Measurements from ENCODE around the gene STK11IP. TPM values are rescaled to one million over a fixed set of nuclear protein-coding genes. Genes with fewer than 3 reads are reported as not detected.

STK11IP gene
- total and polyA plus RNA-seq, 9 of the 15 experiments (the other 6 are each of a cell fraction or from before 2014, with no cell fraction given): 0.52 to 21.7 (median 5.6) TPM

DNA sequence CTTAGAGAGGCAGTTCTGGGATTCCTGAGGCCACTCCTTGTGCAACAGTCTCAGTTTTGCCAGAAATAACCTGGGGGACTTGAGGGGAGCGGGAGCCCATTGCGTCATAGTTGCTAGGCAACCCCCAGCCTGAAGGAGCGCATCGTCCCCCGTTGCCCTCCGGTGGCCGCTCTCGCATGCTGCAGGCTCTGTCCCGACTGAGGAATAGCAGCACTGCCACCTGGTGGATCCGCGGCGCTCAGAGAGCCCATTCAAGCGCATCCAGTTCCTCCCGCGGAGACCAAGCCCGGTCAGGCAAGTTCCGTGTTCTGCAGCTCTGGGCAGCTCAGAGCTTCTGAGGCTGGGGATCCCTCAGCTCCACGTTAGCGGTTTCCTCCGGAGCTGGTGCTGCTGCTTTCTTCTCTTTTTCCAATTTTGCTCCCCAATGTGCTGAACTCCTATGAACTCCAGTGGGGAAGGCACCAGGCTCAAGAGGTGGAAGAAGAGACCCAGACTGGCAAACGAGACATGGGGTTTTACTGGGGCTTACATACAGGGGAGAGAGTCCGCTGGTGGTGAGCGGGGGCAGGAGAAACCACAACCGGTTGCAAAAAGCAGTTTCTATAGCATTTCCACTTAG, 44.9 kb downstream of the STK11IP start (continued):
- TF ChIP-seq, protein P1, sequence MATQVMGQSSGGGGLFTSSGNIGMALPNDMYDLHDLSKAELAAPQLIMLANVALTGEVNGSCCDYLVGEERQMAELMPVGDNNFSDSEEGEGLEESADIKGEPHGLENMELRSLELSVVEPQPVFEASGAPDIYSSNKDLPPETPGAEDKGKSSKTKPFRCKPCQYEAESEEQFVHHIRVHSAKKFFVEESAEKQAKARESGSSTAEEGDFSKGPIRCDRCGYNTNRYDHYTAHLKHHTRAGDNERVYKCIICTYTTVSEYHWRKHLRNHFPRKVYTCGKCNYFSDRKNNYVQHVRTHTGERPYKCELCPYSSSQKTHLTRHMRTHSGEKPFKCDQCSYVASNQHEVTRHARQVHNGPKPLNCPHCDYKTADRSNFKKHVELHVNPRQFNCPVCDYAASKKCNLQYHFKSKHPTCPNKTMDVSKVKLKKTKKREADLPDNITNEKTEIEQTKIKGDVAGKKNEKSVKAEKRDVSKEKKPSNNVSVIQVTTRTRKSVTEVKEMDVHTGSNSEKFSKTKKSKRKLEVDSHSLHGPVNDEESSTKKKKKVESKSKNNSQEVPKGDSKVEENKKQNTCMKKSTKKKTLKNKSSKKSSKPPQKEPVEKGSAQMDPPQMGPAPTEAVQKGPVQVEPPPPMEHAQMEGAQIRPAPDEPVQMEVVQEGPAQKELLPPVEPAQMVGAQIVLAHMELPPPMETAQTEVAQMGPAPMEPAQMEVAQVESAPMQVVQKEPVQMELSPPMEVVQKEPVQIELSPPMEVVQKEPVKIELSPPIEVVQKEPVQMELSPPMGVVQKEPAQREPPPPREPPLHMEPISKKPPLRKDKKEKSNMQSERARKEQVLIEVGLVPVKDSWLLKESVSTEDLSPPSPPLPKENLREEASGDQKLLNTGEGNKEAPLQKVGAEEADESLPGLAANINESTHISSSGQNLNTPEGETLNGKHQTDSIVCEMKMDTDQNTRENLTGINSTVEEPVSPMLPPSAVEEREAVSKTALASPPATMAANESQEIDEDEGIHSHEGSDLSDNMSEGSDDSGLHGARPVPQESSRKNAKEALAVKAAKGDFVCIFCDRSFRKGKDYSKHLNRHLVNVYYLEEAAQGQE (IDR thresholded peaks at IDR 0.05; ENCODE audit: borderline replicate concordance): peak; percentile 96
- TF ChIP-seq, protein P1 (CRISPR knock-in tag; IDR thresholded peaks at IDR 0.05; ENCODE audit: low read depth): peak; percentile 26; the same call in 1 of the 2 replicates
- TF ChIP-seq SAP30 (IDR thresholded peaks at IDR 0.05; ENCODE audit: borderline replicate concordance, insufficient read depth, low read depth, low read length, poor library complexity, severe bottlenecking) (no peak), TEAD4 (IDR thresholded peaks at IDR 0.05; ENCODE audit: low read length) (peak; percentile 38; the same call in 1 of the 2 replicates), TEAD4 (CRISPR knock-in tag; IDR thresholded peaks at IDR 0.05; ENCODE audit: borderline replicate concordance) (no peak), MYNN (IDR thresholded peaks at IDR 0.05) (peak; percentile 60; the same call in 1 of the 2 replicates), MYNN (CRISPR knock-in tag; IDR thresholded peaks at IDR 0.05) (no peak), JUND (IDR thresholded peaks at IDR 0.05; ENCODE audit: borderline replicate concordance, low read depth, low read length) (peak; percentile 73), JUND (tag; IDR thresholded peaks at IDR 0.05; ENCODE audit: borderline replicate concordance, low read depth, low read length) (no peak; the same call in 2 of the 3 replicates), TRIM28 (IDR thresholded peaks at IDR 0.05) (no peak), MTA3 (IDR thresholded peaks at IDR 0.05; ENCODE audit: borderline replicate concordance) (peak; percentile 46; the same call in 1 of the 2 replicates), POLR2G (IDR thresholded peaks at IDR 0.05; ENCODE audit: low read depth, low read length) (peak; percentile 59)
- TF ChIP-seq, protein P2, sequence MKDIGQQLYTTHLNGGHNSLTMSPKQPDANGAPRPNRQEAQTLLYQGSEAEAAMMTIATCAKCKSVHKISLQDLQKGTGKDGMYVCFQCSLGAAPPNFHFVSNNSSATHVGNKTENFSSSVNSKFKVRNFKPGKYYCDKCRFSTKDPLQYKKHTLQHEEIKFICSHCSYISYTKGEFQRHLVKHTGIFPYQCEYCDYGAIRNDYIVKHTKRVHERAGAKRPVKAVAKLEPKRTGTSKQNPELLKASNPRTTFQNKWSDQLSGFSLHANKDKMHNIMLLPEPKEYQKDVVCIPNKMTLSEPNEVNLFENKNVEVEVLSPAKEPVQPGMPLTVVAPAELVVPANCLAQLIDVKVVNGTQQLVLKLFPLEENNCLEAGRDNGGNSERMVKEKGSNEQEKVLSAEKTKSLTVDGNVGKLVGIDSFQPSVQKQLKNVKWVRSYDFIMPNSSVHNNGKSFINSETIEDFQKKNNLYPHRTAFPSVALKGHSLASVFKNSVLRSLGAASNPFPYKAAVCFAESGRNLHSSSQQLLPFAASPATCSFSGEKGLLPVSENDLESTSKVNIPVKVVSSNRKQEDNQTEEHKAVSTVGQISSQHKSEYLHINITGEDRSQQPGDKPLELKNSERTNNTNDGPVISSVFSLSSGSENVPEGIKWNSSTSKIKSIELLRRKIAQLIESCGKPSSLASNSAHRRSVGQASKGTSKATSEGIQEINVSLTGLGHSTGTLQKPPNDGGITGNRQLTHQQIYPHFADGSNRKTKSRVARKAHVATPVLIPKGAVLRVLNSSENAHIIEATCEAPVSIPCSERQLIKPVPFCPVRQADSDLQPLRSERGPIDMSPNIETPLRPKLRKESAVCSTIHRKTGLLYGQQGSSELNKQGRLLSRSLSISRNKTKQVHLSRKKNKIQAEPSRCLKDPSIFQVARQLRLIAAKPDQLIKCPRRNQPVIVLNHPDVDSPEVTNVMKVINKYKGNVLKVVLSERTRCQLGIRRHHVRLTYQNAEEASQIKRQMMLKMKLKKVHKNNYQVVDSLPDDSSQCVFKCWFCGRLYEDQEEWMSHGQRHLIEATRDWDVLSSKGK (CRISPR knock-in tag; IDR thresholded peaks at IDR 0.05): no peak
- TF ChIP-seq, protein P3, sequence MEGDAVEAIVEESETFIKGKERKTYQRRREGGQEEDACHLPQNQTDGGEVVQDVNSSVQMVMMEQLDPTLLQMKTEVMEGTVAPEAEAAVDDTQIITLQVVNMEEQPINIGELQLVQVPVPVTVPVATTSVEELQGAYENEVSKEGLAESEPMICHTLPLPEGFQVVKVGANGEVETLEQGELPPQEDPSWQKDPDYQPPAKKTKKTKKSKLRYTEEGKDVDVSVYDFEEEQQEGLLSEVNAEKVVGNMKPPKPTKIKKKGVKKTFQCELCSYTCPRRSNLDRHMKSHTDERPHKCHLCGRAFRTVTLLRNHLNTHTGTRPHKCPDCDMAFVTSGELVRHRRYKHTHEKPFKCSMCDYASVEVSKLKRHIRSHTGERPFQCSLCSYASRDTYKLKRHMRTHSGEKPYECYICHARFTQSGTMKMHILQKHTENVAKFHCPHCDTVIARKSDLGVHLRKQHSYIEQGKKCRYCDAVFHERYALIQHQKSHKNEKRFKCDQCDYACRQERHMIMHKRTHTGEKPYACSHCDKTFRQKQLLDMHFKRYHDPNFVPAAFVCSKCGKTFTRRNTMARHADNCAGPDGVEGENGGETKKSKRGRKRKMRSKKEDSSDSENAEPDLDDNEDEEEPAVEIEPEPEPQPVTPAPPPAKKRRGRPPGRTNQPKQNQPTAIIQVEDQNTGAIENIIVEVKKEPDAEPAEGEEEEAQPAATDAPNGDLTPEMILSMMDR (IDR thresholded peaks at IDR 0.05 in 2 of 3, conservative IDR thresholded peaks at IDR 0.05 in 1 of 3; ENCODE audit: insufficient read depth in 2 of 3, low read depth in 1 of 3, low read length in 3 of 3): peak; percentile 99 to 100 (median 100)

Data from K562 (cell line).